ENCODE measurements around the gene BBIP1. TPM values are rescaled to one million over a fixed set of nuclear protein-coding genes. Genes with fewer than 3 reads are reported as not detected.

The BBIP1 gene
- polyA plus RNA-seq, 1 donor from 2014 or later = 73.3 TPM

DNA sequence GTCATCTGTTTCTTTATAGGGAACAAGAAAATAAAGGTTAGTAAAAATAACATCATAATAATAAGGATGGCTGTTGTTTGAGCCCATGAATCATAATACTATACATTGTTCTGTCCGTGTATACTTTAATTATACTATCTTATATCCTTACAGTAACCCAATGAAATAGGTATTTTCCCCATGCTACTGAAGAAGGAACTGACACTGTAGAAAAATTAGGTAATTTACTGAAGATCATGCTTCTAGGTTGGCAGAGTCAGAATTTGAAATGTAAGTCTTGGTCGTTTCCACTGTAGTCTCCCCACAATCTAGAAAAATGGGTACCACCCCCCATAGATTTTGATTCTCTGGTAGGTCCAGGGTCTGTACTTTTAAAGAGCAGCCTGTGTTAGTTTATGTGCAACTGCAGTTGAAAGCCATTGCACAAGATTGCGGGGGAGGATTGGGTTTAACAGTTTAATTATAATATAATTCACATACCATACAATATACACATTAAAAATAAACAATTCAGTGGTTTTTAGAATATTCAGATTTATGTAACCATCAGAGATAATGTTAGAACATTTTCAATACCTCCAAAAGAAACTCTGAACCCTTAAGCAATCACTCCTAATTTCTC is 48.1 kb upstream of the BBIP1 start:
- H3K4me3 ChIP-seq (ENCODE audit: low read length) = no peak overlapping the region
- H3K9me3 ChIP-seq (ENCODE audit: low read length) = no peaks in the 10 kb centered on the region
- H2AFZ ChIP-seq (ENCODE audit: low read depth, low read length) = no peak overlapping the region
- no peaks in the 10 kb centered on the region for H4K20me1 ChIP-seq (ENCODE audit: insufficient read depth)
- no peaks in the 10 kb centered on the region for H3K36me3 ChIP-seq (ENCODE audit: insufficient read depth, low read length)
- H3K9ac ChIP-seq (ENCODE audit: low read length) = no peak overlapping the region
- no peaks in the 10 kb centered on the region for H3F3A ChIP-seq (ENCODE audit: insufficient read depth, low read length, poor library complexity, severe bottlenecking)
- peaks cover 82% of the 10 kb centered on the region for H3K79me2 ChIP-seq (replicated peaks; ENCODE audit: insufficient read depth, low read length)
- no peaks in the 10 kb centered on the region for H3K27me3 ChIP-seq (ENCODE audit: insufficient read depth, low read depth, low read length)
- H3K9me2 ChIP-seq (ENCODE audit: insufficient read depth, low read length) = no peaks in the 10 kb centered on the region
- no peak for TF ChIP-seq RAD21 (conservative IDR thresholded peaks at IDR 0.05)
- TF ChIP-seq SMC3 (conservative IDR thresholded peaks at IDR 0.05; ENCODE audit: poor library complexity) = no peak
- no peak for TF ChIP-seq MXI1 (conservative IDR thresholded peaks at IDR 0.05; ENCODE audit: poor library complexity, severe bottlenecking)
- no peak for TF ChIP-seq EZH2 (IDR thresholded peaks at IDR 0.05; ENCODE audit: borderline replicate concordance, insufficient read depth, low read length, poor library complexity, severe bottlenecking)
- TF ChIP-seq, protein P1, sequence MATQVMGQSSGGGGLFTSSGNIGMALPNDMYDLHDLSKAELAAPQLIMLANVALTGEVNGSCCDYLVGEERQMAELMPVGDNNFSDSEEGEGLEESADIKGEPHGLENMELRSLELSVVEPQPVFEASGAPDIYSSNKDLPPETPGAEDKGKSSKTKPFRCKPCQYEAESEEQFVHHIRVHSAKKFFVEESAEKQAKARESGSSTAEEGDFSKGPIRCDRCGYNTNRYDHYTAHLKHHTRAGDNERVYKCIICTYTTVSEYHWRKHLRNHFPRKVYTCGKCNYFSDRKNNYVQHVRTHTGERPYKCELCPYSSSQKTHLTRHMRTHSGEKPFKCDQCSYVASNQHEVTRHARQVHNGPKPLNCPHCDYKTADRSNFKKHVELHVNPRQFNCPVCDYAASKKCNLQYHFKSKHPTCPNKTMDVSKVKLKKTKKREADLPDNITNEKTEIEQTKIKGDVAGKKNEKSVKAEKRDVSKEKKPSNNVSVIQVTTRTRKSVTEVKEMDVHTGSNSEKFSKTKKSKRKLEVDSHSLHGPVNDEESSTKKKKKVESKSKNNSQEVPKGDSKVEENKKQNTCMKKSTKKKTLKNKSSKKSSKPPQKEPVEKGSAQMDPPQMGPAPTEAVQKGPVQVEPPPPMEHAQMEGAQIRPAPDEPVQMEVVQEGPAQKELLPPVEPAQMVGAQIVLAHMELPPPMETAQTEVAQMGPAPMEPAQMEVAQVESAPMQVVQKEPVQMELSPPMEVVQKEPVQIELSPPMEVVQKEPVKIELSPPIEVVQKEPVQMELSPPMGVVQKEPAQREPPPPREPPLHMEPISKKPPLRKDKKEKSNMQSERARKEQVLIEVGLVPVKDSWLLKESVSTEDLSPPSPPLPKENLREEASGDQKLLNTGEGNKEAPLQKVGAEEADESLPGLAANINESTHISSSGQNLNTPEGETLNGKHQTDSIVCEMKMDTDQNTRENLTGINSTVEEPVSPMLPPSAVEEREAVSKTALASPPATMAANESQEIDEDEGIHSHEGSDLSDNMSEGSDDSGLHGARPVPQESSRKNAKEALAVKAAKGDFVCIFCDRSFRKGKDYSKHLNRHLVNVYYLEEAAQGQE (IDR thresholded peaks at IDR 0.05; ENCODE audit: borderline replicate concordance) = no peak
- TF ChIP-seq POLR2AphosphoS5 (IDR thresholded peaks at IDR 0.05) = no peak
- TF ChIP-seq TAF1 (IDR thresholded peaks at IDR 0.05; ENCODE audit: low read depth) = no peak
- TF ChIP-seq EP300 (conservative IDR thresholded peaks at IDR 0.05; ENCODE audit: poor library complexity, severe bottlenecking) = no peak
- TF ChIP-seq, protein P2, sequence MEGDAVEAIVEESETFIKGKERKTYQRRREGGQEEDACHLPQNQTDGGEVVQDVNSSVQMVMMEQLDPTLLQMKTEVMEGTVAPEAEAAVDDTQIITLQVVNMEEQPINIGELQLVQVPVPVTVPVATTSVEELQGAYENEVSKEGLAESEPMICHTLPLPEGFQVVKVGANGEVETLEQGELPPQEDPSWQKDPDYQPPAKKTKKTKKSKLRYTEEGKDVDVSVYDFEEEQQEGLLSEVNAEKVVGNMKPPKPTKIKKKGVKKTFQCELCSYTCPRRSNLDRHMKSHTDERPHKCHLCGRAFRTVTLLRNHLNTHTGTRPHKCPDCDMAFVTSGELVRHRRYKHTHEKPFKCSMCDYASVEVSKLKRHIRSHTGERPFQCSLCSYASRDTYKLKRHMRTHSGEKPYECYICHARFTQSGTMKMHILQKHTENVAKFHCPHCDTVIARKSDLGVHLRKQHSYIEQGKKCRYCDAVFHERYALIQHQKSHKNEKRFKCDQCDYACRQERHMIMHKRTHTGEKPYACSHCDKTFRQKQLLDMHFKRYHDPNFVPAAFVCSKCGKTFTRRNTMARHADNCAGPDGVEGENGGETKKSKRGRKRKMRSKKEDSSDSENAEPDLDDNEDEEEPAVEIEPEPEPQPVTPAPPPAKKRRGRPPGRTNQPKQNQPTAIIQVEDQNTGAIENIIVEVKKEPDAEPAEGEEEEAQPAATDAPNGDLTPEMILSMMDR (IDR thresholded peaks at IDR 0.05; ENCODE audit: poor library complexity, severe bottlenecking) = no peak
- no peak overlapping the region for H3K4me2 ChIP-seq (ENCODE audit: low read length)
- no peak overlapping the region for H3K27ac ChIP-seq (ENCODE audit: low read length)

- Histone ChIP-seq H4K20me1 (ENCODE audit: insufficient read depth) (no peaks in the 10 kb centered on the region), H3K9me3 (ENCODE audit: low read length) (no peaks in the 10 kb centered on the region), H3K79me2 (replicated peaks; ENCODE audit: insufficient read depth, low read length) (peaks cover 83% of the 10 kb centered on the region), H3K4me2 (ENCODE audit: low read length) (no peak overlapping the region), H3K27ac (ENCODE audit: low read length) (no peak overlapping the region), H3K4me3 (ENCODE audit: low read length) (no peak overlapping the region), H3K27me3 (ENCODE audit: insufficient read depth, low read depth, low read length) (no peaks in the 10 kb centered on the region), H3K9ac (ENCODE audit: low read length) (no peak overlapping the region), H2AFZ (ENCODE audit: low read depth, low read length) (no peak overlapping the region), H3K36me3 (ENCODE audit: insufficient read depth, low read length) (no peaks in the 10 kb centered on the region), H3K9me2 (ENCODE audit: insufficient read depth, low read length) (no peaks in the 10 kb centered on the region), H3F3A (ENCODE audit: insufficient read depth, low read length, poor library complexity, severe bottlenecking) (no peaks in the 10 kb centered on the region)
- TF ChIP-seq MXI1 (conservative IDR thresholded peaks at IDR 0.05; ENCODE audit: poor library complexity, severe bottlenecking) (no peak), SMC3 (conservative IDR thresholded peaks at IDR 0.05; ENCODE audit: poor library complexity) (no peak), POLR2AphosphoS5 (IDR thresholded peaks at IDR 0.05) (no peak), TAF1 (IDR thresholded peaks at IDR 0.05; ENCODE audit: low read depth) (no peak), RAD21 (conservative IDR thresholded peaks at IDR 0.05) (no peak)
- TF ChIP-seq, protein P1 (IDR thresholded peaks at IDR 0.05; ENCODE audit: borderline replicate concordance) = no peak
- TF ChIP-seq, protein P2 (IDR thresholded peaks at IDR 0.05; ENCODE audit: poor library complexity, severe bottlenecking) = no peak
Observed at GRCh38 chr10:110966146-110966545, 47.2 kb upstream of the BBIP1 start.
